Stimulated activated naive B cell treated with anti-CD40 and anti-IgM and Interleukin-4, amounts not matched to agents 10 μg/mL and 1 μg/mL and 100 μg/mL, for 72 hours (primary cell): ENCODE results near the gene AMN1.
A peak's percentile ranks its signal among the peaks of the same experiment; 100 is the strongest.
"Not testable (repeated sequence)": the region's sequence is repeated elsewhere in the genome, so short reads cannot be mapped to it uniquely, and the experiment has no call there.

Experiments used
- ATAC-seq, 2 donors: fragments of 150-1000 bp; cut with Tn5 transposase; replicated peaks; 2 replicates each; pipeline ENCODE4 v1.10.0; 2021; ENCODE audit warnings: moderate library complexity in 1 of 2
- DNase-seq: peaks from one replicate; pipeline ENCODE4 v3.0.0; 2021
- H3K27ac Mint-ChIP-seq: one replicate; pipeline ENCODE4 v1.8.0; 2022; ENCODE audit warnings: mild to moderate bottlenecking, mixed read lengths
- H3K27me3 Mint-ChIP-seq, 2 donors: one replicate each; pipeline ENCODE4 v1.8.0; 2022; ENCODE audit warnings: mixed read lengths in 2 of 2
- H3K36me3 Mint-ChIP-seq, 2 donors: one replicate each; pipeline ENCODE4 v1.8.0; 2022; ENCODE audit warnings: mixed read lengths in 2 of 2, mild to moderate bottlenecking in 1 of 2
- H3K4me1 Mint-ChIP-seq, 2 donors: one replicate each; pipeline ENCODE4 v1.8.0; 2022; ENCODE audit warnings: mixed read lengths in 2 of 2, mild to moderate bottlenecking in 1 of 2
- H3K4me3 Mint-ChIP-seq, 2 donors: one replicate each; pipeline ENCODE4 v1.8.0; 2022; ENCODE audit warnings: mild to moderate bottlenecking in 2 of 2, mixed read lengths in 2 of 2, moderate library complexity in 1 of 2
- H3K9me3 Mint-ChIP-seq, 2 donors: one replicate each; pipeline ENCODE4 v1.8.0; 2022; ENCODE audit warnings: mixed read lengths in 2 of 2, mild to moderate bottlenecking in 1 of 2

AMN1 gene

GRCh38 chr12:31726575-31726974, 2.2 kb downstream of the AMN1 start:
- Mint-ChIP-seq H3K36me3 (peaks cover 11 to 22% of the 10 kb centered on the region in 2 donors), H3K27ac (peak overlapping the region; percentile 89), H3K9me3 (peaks cover 0 to 8% of the 10 kb centered on the region in 2 donors), H3K4me3 (peak overlapping the region; percentile 46 to 53), H3K27me3 (no peaks in the 10 kb centered on the region), H3K4me1 (peaks cover 36 to 74% of the 10 kb centered on the region in 2 donors)
- ATAC-seq: peak in 1 of 2 donors; percentile 10
- DNase-seq: no peak

GRCh38 chr12:31724557-31724956, 4.3 kb downstream of the AMN1 start:
- Mint-ChIP-seq H3K27ac (peak overlapping the region; percentile 14), H3K9me3 (no peaks in the 10 kb centered on the region), H3K27me3 (no peaks in the 10 kb centered on the region), H3K4me1 (peaks cover 39 to 68% of the 10 kb centered on the region in 2 donors), H3K36me3 (peaks cover 7 to 24% of the 10 kb centered on the region in 2 donors), H3K4me3 (no peak overlapping the region)
- DNase-seq: no peak
- no peak for ATAC-seq

GRCh38 chr12:31722580-31722979, 6.2 kb downstream of the AMN1 start:
- peaks cover 5 to 6% of the 10 kb centered on the region in 2 donors for H3K9me3 Mint-ChIP-seq
- no peaks in the 10 kb centered on the region for H3K27me3 Mint-ChIP-seq
- peaks cover 50 to 79% of the 10 kb centered on the region in 2 donors for H3K4me1 Mint-ChIP-seq
- DNase-seq: no peak
- no peak overlapping the region for H3K4me3 Mint-ChIP-seq
- peaks cover 20 to 36% of the 10 kb centered on the region in 2 donors for H3K36me3 Mint-ChIP-seq
- peak overlapping the region; percentile 92 for H3K27ac Mint-ChIP-seq
- no peak for ATAC-seq

GRCh38 chr12:31718542-31719198, 10.2 kb downstream of the AMN1 start:
- Mint-ChIP-seq H3K36me3 (peaks cover 24 to 35% of the 10 kb centered on the region in 2 donors), H3K27ac (peak overlapping the region; percentile 68), H3K4me3 (peak overlapping the region in 1 of 2 donors; percentile 4), H3K4me1 (peaks cover 44 to 70% of the 10 kb centered on the region in 2 donors)
- not testable (repeated sequence) for DNase-seq, H3K27me3 Mint-ChIP-seq, ATAC-seq, H3K9me3 Mint-ChIP-seq

GRCh38 chr12:31716998-31717397, 11.8 kb downstream of the AMN1 start:
- H3K4me1 Mint-ChIP-seq: peaks cover 34 to 54% of the 10 kb centered on the region in 2 donors
- not testable (repeated sequence) for H3K9me3 Mint-ChIP-seq

GRCh38 chr12:31715283-31715825, 13.5 kb downstream of the AMN1 start:
- Mint-ChIP-seq H3K27me3 (no peaks in the 10 kb centered on the region), H3K4me1 (peaks cover 34 to 57% of the 10 kb centered on the region in 2 donors), H3K27ac (peak overlapping the region; percentile 79), H3K9me3 (peaks cover 5 to 9% of the 10 kb centered on the region in 2 donors), H3K36me3 (peaks cover 20 to 28% of the 10 kb centered on the region in 2 donors), H3K4me3 (peak overlapping the region; percentile 36 to 72)
- peak; percentile 52 for DNase-seq
- peak; percentile 94 to 98 for ATAC-seq

More at GRCh38 chr12:31716998-31717397, 11.8 kb downstream of the AMN1 start:
- Mint-ChIP-seq H3K27ac (peak overlapping the region; percentile 78), H3K36me3 (peaks cover 25 to 35% of the 10 kb centered on the region in 2 donors), H3K4me3 (peak overlapping the region in 1 of 2 donors; percentile 60)
- not testable (repeated sequence) for H3K27me3 Mint-ChIP-seq, DNase-seq, ATAC-seq

GRCh38 chr12:31714406-31715271, 14.2 kb downstream of the AMN1 start:
- peaks cover 35 to 59% of the 10 kb centered on the region in 2 donors for H3K4me1 Mint-ChIP-seq
- ATAC-seq (peak; percentile 9 to 24), DNase-seq (no peak)
- H3K4me3 Mint-ChIP-seq: peak overlapping the region; percentile 36 to 72
- peaks cover 22 to 30% of the 10 kb centered on the region in 2 donors for H3K36me3 Mint-ChIP-seq
- H3K27ac Mint-ChIP-seq: peak overlapping the region; percentile 79
- H3K9me3 Mint-ChIP-seq: peaks cover 5 to 12% of the 10 kb centered on the region in 2 donors
- H3K27me3 Mint-ChIP-seq: no peaks in the 10 kb centered on the region

GRCh38 chr12:31712877-31713276, 15.9 kb downstream of the AMN1 start:
- Mint-ChIP-seq H3K27ac (no peak overlapping the region), H3K36me3 (peaks cover 21 to 31% of the 10 kb centered on the region in 2 donors), H3K4me1 (peaks cover 25 to 45% of the 10 kb centered on the region in 2 donors), H3K27me3 (no peaks in the 10 kb centered on the region), H3K4me3 (no peak overlapping the region), H3K9me3 (peaks cover 10 to 11% of the 10 kb centered on the region in 2 donors)
- DNase-seq: no peak
- ATAC-seq: no peak

- Mint-ChIP-seq H3K27me3 (no peaks in the 10 kb centered on the region), H3K36me3 (peaks cover 26 to 39% of the 10 kb centered on the region in 2 donors), H3K27ac (peak overlapping the region; percentile 26), H3K9me3 (peaks cover 8 to 14% of the 10 kb centered on the region in 2 donors), H3K4me3 (no peak overlapping the region), H3K4me1 (peaks cover 19 to 39% of the 10 kb centered on the region in 2 donors)
- DNase-seq (no peak), ATAC-seq (no peak)
Measured at GRCh38 chr12:31710021-31710818, 18.6 kb downstream of the AMN1 start.

- H3K27me3 Mint-ChIP-seq, DNase-seq, H3K4me3 Mint-ChIP-seq, ATAC-seq, H3K27ac Mint-ChIP-seq: not testable (repeated sequence)
- H3K9me3 Mint-ChIP-seq: peaks cover 8 to 14% of the 10 kb centered on the region in 2 donors
- H3K4me1 Mint-ChIP-seq: peaks cover 14 to 39% of the 10 kb centered on the region in 2 donors
- H3K36me3 Mint-ChIP-seq: peaks cover 25 to 40% of the 10 kb centered on the region in 2 donors
Measured at GRCh38 chr12:31708118-31708517, 20.7 kb downstream of the AMN1 start.

GRCh38 chr12:31705621-31706020, 23.2 kb downstream of the AMN1 start:
- ATAC-seq (no peak), DNase-seq (no peak)
- H3K4me1 Mint-ChIP-seq: peaks cover 8 to 25% of the 10 kb centered on the region in 2 donors
- H3K9me3 Mint-ChIP-seq: peaks cover 8 to 14% of the 10 kb centered on the region in 2 donors
- H3K4me3 Mint-ChIP-seq: no peak overlapping the region
- peaks cover 32 to 51% of the 10 kb centered on the region in 2 donors for H3K36me3 Mint-ChIP-seq
- no peaks in the 10 kb centered on the region for H3K27me3 Mint-ChIP-seq
- no peak overlapping the region for H3K27ac Mint-ChIP-seq

GRCh38 chr12:31702047-31702446, 26.8 kb downstream of the AMN1 start:
- no peak for DNase-seq
- no peak for ATAC-seq
- Mint-ChIP-seq H3K36me3 (peaks cover 26 to 43% of the 10 kb centered on the region in 2 donors), H3K4me1 (peaks cover 5 to 20% of the 10 kb centered on the region in 2 donors), H3K4me3 (no peak overlapping the region), H3K9me3 (peaks cover 0 to 1% of the 10 kb centered on the region in 2 donors), H3K27me3 (no peaks in the 10 kb centered on the region), H3K27ac (no peak overlapping the region)

GRCh38 chr12:31689921-31690320, 38.9 kb downstream of the AMN1 start:
- not testable (repeated sequence) for ATAC-seq, H3K27me3 Mint-ChIP-seq, H3K9me3 Mint-ChIP-seq, DNase-seq, H3K4me3 Mint-ChIP-seq, H3K27ac Mint-ChIP-seq
- H3K4me1 Mint-ChIP-seq: peaks cover 8 to 18% of the 10 kb centered on the region in 2 donors
- H3K36me3 Mint-ChIP-seq: peaks cover 24 to 45% of the 10 kb centered on the region in 2 donors
